Stimulated activated naive CD8-positive, alpha-beta T cell treated with anti-CD3 and anti-CD28 coated beads, Interleukin-15, amount 100 ng/mL, for 72 hours (primary cell): ENCODE measurements around the gene FSHR.

Experiments
- ATAC-seq: fragments of 150-1000 bp; cut with Tn5 transposase; 2 replicates; pipeline ENCODE4 v1.10.0; 2021; ENCODE audit warnings: mild to moderate bottlenecking, moderate library complexity
- DNase-seq, 2 donors: peaks; one replicate each; pipeline ENCODE4 v3.0.0; 2021 to 2022
- H3K27ac Mint-ChIP-seq, 2 donors: one replicate each; pipeline ENCODE4 v1.8.0; 2022; ENCODE audit warnings: mild to moderate bottlenecking in 2 of 2, mixed read lengths in 2 of 2, moderate library complexity in 2 of 2
- H3K27me3 Mint-ChIP-seq: one replicate; pipeline ENCODE4 v1.8.0; 2022; ENCODE audit warnings: mixed read lengths
- H3K4me1 Mint-ChIP-seq: one replicate; pipeline ENCODE4 v1.8.0; 2022; ENCODE audit warnings: mild to moderate bottlenecking, mixed read lengths
- H3K4me3 Mint-ChIP-seq, 2 donors: one replicate each; pipeline ENCODE4 v1.8.0; 2022; ENCODE audit warnings: mild to moderate bottlenecking in 2 of 2, mixed read lengths in 2 of 2, moderate library complexity in 1 of 2
- H3K9me3 Mint-ChIP-seq, 2 donors: one replicate each; pipeline ENCODE4 v1.8.0; 2022; ENCODE audit warnings: mixed read lengths in 2 of 2

FSHR gene

DNA sequence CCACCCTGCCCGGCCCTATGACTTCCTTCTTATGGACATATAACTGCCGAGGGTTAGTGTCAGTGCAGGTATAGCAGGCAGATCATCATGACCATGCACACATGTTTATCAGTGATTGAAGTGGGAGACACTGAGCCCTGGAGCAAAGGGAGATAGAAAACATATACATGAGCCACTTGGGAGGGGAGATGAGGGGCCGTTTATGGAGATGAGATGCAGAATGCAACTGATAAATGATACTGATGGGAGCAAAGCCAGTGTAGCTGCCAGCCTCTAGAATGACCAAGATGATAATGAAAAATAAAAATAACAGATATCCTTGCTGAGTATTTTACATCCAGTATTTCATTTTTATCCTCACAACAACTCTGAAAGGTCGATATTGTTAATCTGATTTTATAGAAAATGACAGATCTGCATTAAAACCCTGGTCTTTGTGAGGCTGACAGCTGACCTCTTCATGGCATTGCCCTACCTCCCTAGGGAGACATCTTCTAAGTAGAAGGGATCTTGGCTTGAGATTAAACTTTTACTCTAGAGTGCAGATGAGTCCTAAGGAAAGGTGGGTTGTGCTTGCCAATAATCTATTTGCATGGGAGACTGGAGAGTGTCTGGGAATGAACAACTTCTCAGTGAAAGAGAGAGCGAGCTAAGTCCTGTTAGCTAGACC, 220.4 kb downstream of the FSHR start:
- H3K27me3 Mint-ChIP-seq = no peaks in the 10 kb centered on the region
- H3K9me3 Mint-ChIP-seq = no peaks in the 10 kb centered on the region
- ATAC-seq (no peak), DNase-seq (no peak)
- no peak overlapping the region for H3K27ac Mint-ChIP-seq
- H3K4me3 Mint-ChIP-seq = no peak overlapping the region
- H3K4me1 Mint-ChIP-seq = no peaks in the 10 kb centered on the region

DNA sequence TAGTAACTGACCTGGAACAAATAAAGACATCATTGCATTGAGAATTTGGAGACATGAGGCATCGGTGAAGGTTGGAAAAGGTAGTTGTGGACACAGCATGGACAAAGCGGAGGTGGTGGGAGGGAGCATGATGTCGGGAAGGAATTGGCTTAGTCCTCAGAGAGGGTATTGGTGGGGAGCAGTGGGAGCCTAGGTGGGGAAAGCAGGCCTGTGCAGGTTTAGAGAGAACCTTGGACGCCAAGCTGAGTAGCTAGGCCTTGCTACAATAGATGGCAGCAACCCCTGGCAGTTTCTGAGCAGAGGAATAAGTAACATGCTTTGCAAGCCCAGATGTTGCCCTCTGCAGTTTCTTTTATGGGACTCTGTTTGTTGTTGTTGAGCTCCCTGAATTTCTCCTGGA, 221.6 kb downstream of the FSHR start:
- no peaks in the 10 kb centered on the region for H3K4me1 Mint-ChIP-seq
- ATAC-seq (no peak), DNase-seq (no peak)
- H3K4me3 Mint-ChIP-seq = no peak overlapping the region
- no peaks in the 10 kb centered on the region for H3K9me3 Mint-ChIP-seq
- H3K27me3 Mint-ChIP-seq = no peaks in the 10 kb centered on the region
- H3K27ac Mint-ChIP-seq = no peak overlapping the region

DNA sequence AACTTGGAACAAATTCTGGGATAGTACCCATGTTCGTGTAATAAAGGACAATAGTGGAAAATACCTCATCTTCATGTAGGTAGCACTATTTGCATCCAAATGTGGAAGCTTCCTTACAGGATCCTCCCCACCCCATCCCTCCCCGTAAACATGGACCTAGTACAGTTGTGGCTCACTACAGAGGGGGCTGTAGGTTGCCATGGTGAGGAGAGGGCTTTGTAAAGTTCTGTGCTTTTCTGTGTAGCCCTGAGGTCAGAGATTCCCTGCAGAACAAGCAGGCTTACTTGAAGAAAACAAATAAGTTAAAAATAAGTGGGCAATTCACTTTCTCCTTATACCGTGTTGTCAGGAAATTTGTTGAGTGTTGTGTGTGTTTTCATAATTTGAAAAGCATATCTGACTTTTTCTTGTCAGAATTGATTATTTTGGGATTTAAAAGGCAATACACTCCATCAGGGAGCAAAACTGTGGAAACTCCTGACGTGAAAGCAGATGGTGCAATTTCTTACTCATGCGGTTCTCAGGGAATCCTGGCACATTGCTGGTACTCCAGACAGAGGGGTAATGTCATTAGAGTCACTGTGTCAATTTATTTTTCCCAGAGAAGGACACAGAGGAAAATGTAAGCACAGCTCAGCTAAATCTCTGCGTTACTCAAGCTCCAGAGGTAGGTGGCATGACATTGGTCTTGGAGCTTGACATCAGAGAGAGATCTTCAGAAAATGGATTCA, 224.6 kb downstream of the FSHR start:
- Mint-ChIP-seq H3K9me3 (no peaks in the 10 kb centered on the region), H3K27ac (no peak overlapping the region), H3K4me1 (no peaks in the 10 kb centered on the region), H3K27me3 (no peaks in the 10 kb centered on the region), H3K4me3 (no peak overlapping the region)
- DNase-seq = no peak
- ATAC-seq = no peak

DNA sequence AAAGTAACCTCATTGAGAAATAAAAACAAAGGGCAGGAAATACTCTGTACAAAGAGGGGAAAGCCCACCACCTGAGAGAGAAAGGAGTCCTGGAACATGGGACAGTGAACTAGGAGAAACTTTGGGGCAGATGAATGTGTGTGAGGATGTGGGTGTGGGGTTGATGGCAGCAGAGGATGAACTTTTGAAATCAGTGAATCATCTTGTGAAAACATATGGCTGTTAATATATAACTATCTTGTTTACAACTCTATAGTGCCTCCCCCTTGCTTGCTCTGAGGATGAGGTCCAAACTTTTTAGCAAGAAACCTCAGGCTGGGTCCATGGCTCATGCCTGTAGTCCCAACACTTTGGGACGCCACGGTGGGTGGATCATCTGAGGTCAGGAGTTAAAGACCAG, 227.0 kb downstream of the FSHR start:
- Mint-ChIP-seq H3K27me3 (no peaks in the 10 kb centered on the region), H3K4me3 (no peak overlapping the region), H3K27ac (no peak overlapping the region), H3K4me1 (no peaks in the 10 kb centered on the region), H3K9me3 (no peaks in the 10 kb centered on the region)
- no peak for ATAC-seq
- no peak for DNase-seq

DNA sequence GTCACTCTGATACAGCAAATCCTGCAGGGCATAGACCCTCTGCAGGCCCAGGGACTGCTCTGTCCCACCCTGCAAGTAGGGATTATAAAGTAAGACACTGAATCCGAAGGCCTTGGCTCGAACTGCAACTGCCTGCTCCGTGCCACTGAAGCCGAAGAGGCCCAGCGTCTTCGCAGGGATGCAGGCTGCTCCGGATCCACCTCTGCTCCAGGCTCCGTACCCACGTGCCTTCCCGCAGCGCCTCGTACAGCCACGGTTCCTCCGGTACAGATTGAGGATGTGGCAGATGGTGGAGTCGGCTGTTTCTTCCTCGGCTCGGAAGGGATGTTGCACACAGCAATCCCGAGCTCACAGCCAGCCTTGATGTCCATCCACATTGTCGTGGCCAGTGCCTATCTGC, 238.4 kb downstream of the FSHR start:
- Mint-ChIP-seq H3K4me3 (no peak overlapping the region), H3K27me3 (no peaks in the 10 kb centered on the region), H3K4me1 (no peaks in the 10 kb centered on the region), H3K9me3 (peaks cover 4 to 17% of the 10 kb centered on the region in 2 donors), H3K27ac (no peak overlapping the region)
- DNase-seq (no peak), ATAC-seq (no peak)

DNA sequence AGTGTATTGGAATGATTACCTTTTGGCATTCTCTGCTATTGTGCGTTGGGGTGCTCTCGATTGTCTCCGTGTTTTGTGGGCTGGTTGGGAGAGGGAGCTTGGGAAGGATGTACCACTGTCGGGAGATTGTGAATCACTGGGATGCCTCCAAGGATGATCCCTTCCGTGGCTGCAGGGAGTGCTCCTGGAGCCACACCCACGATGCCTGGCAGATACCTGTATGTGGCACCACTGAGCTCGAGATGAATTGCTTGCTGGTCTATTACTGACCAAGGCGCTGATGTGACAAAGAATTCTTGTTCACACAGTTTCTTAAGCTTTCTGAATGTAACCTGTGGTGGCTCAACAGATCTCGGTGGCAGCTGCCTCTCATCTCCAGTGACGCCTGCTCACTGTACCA, 239.1 kb downstream of the FSHR start:
- Mint-ChIP-seq H3K4me1 (no peaks in the 10 kb centered on the region), H3K4me3 (no peak overlapping the region), H3K27me3 (no peaks in the 10 kb centered on the region), H3K9me3 (peaks cover 2 to 14% of the 10 kb centered on the region in 2 donors), H3K27ac (no peak overlapping the region)
- no peak for DNase-seq
- ATAC-seq = no peak

DNA sequence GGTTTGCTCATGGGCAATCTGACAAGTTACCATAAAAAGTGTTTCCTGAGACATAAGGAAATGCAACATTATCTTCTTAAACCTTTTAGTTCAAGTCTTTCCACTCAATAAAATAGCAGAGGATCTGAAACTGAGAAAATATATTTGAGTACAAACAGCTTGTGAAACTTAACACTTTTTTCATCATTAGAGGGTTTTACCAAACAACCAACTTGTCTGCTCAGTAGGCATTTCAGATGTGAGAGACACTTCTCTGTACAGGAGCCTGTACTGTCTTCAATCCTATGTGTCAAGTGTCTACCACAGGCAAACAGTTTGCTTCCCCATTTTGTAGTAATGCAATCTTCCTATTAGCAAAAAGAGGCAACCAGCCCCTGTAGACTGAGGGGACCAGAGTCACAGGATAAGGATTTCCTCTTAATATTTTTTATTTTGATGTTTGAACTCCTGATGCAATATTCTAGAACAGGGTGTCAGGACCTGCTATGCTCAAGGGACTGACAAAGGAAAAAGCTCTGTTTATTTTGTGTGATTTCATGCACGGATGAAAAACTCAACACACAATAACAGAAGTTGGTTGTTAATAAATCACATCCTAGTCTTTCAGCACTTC, 239.7 kb downstream of the FSHR start:
- H3K9me3 Mint-ChIP-seq = peaks cover 0 to 7% of the 10 kb centered on the region in 2 donors

More for the DNA sequence above, 239.7 kb downstream of the FSHR start:
- no peaks in the 10 kb centered on the region for H3K27me3 Mint-ChIP-seq
- DNase-seq (no peak), ATAC-seq (no peak)
- H3K27ac Mint-ChIP-seq = no peak overlapping the region
- no peak overlapping the region for H3K4me3 Mint-ChIP-seq
- no peaks in the 10 kb centered on the region for H3K4me1 Mint-ChIP-seq
